NT2/D1 (cell line): Measurements from ENCODE around the gene LIPN.

Experiments
- SUZ12 ChIP-seq: IDR thresholded peaks from 2 replicates; pipeline ENCODE4 v1.6.1; 2011; ENCODE audit not compliant: insufficient read length, insufficient read depth; ENCODE audit errors: extremely low read depth
- YY1 ChIP-seq: IDR thresholded peaks from 2 replicates; pipeline ENCODE4 v1.6.1; 2011; ENCODE audit not compliant: insufficient read length, insufficient read depth
- ZNF274 ChIP-seq: IDR thresholded peaks from 2 replicates; pipeline ENCODE4 v1.6.1; 2011; ENCODE audit warnings: mild to moderate bottlenecking, low read depth, low read length

GRCh38 chr10:88744002-88744401 lies 15.8 kb upstream of the LIPN start:
- no peak for TF ChIP-seq YY1
- TF ChIP-seq SUZ12: no peak
- TF ChIP-seq ZNF274: no peak
